GM12878 (cell line): ENCODE measurements around the gene RNF32. TPM values are rescaled to one million over a fixed set of nuclear protein-coding genes. Genes with fewer than 3 reads are reported as not detected.

Experiments used
- ATAC-seq: fragments of 200-7000 bp; cut with Tn5 transposase; 3 replicates; pipeline ENCODE4 v1.9.1; 2020; ENCODE audit warnings: mild to moderate bottlenecking, moderate library complexity
- BruUV-seq: library from RNA; stranded (reverse); fragments of 400-500 nt; replicated peaks from 2 replicates; lab custom pipeline; 2021; lab: Mats Ljungman, UMichigan
- CTCF ChIA-PET: fragments of 300-600 bp; sonication (Branson Sonifier 250); formaldehyde crosslinking; extraction: SDS; loops from one replicate; lab custom pipeline; 2021; ENCODE audit warnings: inconsistent platforms; lab: Yijun Ruan, JAX
- POLR2A ChIA-PET: fragments of 350-600 bp; formaldehyde crosslinking; extraction: SDS; loops from one replicate; lab custom pipeline; 2021; ENCODE audit warnings: inconsistent platforms; lab: Charles Lee
- RAD21 ChIA-PET: fragments of 300-600 bp; sonication (Branson Sonifier 250); formaldehyde crosslinking; loops from one replicate; lab custom pipeline; 2023; ENCODE audit warnings: antibody characterized with exemption; ENCODE audit not compliant: unreplicated experiment; lab: Charles Lee
- SMC1A ChIA-PET: fragments of 300-600 bp; sonication (Branson Sonifier 250); formaldehyde crosslinking; loops from one replicate; lab custom pipeline; 2023; ENCODE audit not compliant: unreplicated experiment, uncharacterized antibody; lab: Charles Lee
- DNase-seq: peaks from one replicate; pipeline ENCODE4 v3.0.0-alpha.2; 2011; ENCODE audit warnings: low read depth, low spot score
- FAIRE-seq: peaks from 3 replicates; lab custom pipeline; 2011; peaks lifted over from hg19 to GRCh38; lab: Jason Lieb, UNC
- H2AFZ ChIP-seq: 2 replicates; pipeline ENCODE4 v1.6.0; 2011; ENCODE audit warnings: low read depth, low read length, control low read depth; ENCODE audit not compliant: control insufficient read depth
- H3K27ac ChIP-seq: 2 replicates; pipeline ENCODE4 v1.5.1; 2011; ENCODE audit warnings: control low read depth; ENCODE audit not compliant: control insufficient read depth, insufficient read depth
- H3K27me3 ChIP-seq, 2 experiments: replicated peaks in 1 of 2; 2 replicates each; pipeline versions ENCODE4 v1.6.0 to v1.6.1; 2011; ENCODE audit warnings: low read length in 1 of 2; ENCODE audit not compliant: control insufficient read depth in 2 of 2, insufficient read depth in 2 of 2
- H3K36me3 ChIP-seq, 2 experiments: 2 replicates each; pipeline ENCODE4 v1.5.1; 2011; ENCODE audit warnings: low read length in 1 of 2; ENCODE audit not compliant: control insufficient read depth in 2 of 2, insufficient read depth in 2 of 2
- H3K4me1 ChIP-seq: 2 replicates; pipeline ENCODE4 v1.6.1; 2011; ENCODE audit warnings: mild to moderate bottlenecking, low read length, moderate library complexity, mixed read lengths; ENCODE audit not compliant: control insufficient read depth, insufficient read depth
- H3K4me2 ChIP-seq: 2 replicates; pipeline ENCODE4 v1.6.0; 2011; ENCODE audit warnings: control low read depth; ENCODE audit not compliant: control insufficient read depth, insufficient read depth
- H3K4me3 ChIP-seq: fragments of 200-600 bp; sonication (generic); 2 replicates; pipeline ENCODE4 v1.5.1; 2016
- H3K79me2 ChIP-seq: 2 replicates; pipeline ENCODE4 v1.6.0; 2011; ENCODE audit warnings: low read length; ENCODE audit not compliant: control insufficient read depth, insufficient read depth
- H3K9ac ChIP-seq: 2 replicates; pipeline ENCODE4 v1.8.0; 2011; ENCODE audit warnings: low read length, control low read depth, mixed read lengths; ENCODE audit not compliant: control insufficient read depth, insufficient read depth
- H3K9me3 ChIP-seq: replicated peaks from 3 replicates; pipeline ENCODE4 v1.5.1; 2011; ENCODE audit warnings: mild to moderate bottlenecking, low read length; ENCODE audit not compliant: control insufficient read depth, insufficient read depth
- H4K20me1 ChIP-seq: 2 replicates; pipeline ENCODE4 v1.6.0; 2011; ENCODE audit not compliant: control insufficient read depth, insufficient read depth
- BCL11A ChIP-seq: IDR thresholded peaks from 2 replicates; pipeline ENCODE4 v1.6.1; 2011; ENCODE audit warnings: low read depth, low read length
- CBFB ChIP-seq: IDR thresholded peaks from 2 replicates; pipeline ENCODE4 v1.6.1; 2016; ENCODE audit warnings: antibody characterized with exemption, low read depth
- CBX5 ChIP-seq: sonication (generic); IDR thresholded peaks from 2 replicates; pipeline ENCODE4 v1.6.1; 2016; ENCODE audit warnings: low read depth, moderate library complexity, mild to moderate bottlenecking, inconsistent platforms
- CHD1 ChIP-seq: IDR thresholded peaks from 2 replicates; pipeline ENCODE4 v1.6.1; 2012; ENCODE audit warnings: low read depth, low read length, improper control_type of control experiment
- FOXM1 ChIP-seq: IDR thresholded peaks from 2 replicates; pipeline ENCODE4 v1.6.1; 2012; ENCODE audit warnings: low read depth, mild to moderate bottlenecking, inconsistent platforms, low read length, moderate library complexity
- HDAC2 ChIP-seq: fragments of 200-600 bp; sonication (generic); IDR thresholded peaks from 2 replicates; pipeline ENCODE4 v1.6.1; 2017
- IRF3 ChIP-seq: fragments of 450-650 bp; IDR thresholded peaks from 2 replicates; pipeline ENCODE4 v1.6.1; 2014; ENCODE audit warnings: mild to moderate bottlenecking
- KDM1A ChIP-seq: fragments of 200-600 bp; sonication (generic); IDR thresholded peaks from 2 replicates; pipeline ENCODE4 v1.6.1; 2016; ENCODE audit warnings: borderline replicate concordance
- MLLT1 ChIP-seq: fragments of 450-650 bp; IDR thresholded peaks from 2 replicates; pipeline ENCODE4 v1.6.1; 2016; ENCODE audit warnings: mild to moderate bottlenecking
- NBN ChIP-seq: fragments of 450-650 bp; IDR thresholded peaks from 2 replicates; pipeline ENCODE4 v1.6.1; 2016
- NR2C2 ChIP-seq: IDR thresholded peaks from 2 replicates; pipeline ENCODE4 v1.6.1; 2011; ENCODE audit warnings: borderline replicate concordance, low read depth; ENCODE audit not compliant: control insufficient read depth, insufficient read length
- POU2F2 ChIP-seq: IDR thresholded peaks from 3 replicates; pipeline ENCODE4 v1.6.1; 2011; ENCODE audit warnings: low read depth, mild to moderate bottlenecking, low read length, borderline replicate concordance
- SMAD1 ChIP-seq: fragments of 450-650 bp; IDR thresholded peaks from 2 replicates; pipeline ENCODE4 v1.6.1; 2018; ENCODE audit warnings: mild to moderate bottlenecking, low read depth; ENCODE audit not compliant: partially characterized antibody
- SREBF1 ChIP-seq: IDR thresholded peaks from 2 replicates; pipeline ENCODE4 v1.6.1; 2012; ENCODE audit warnings: mild to moderate bottlenecking, low read length
- SUZ12 ChIP-seq: fragments of 200-600 bp; sonication (generic); IDR thresholded peaks from one replicate; pipeline ENCODE4 v1.6.1; 2018; ENCODE audit warnings: antibody characterized with exemption, mild to moderate bottlenecking; ENCODE audit not compliant: unreplicated experiment
- WRNIP1 ChIP-seq: IDR thresholded peaks from 2 replicates; pipeline ENCODE4 v1.6.1; 2011; ENCODE audit warnings: low read depth, low read length, improper control_type of control experiment, borderline replicate concordance
- ZNF207 ChIP-seq: fragments of 450-650 bp; IDR thresholded peaks from 2 replicates; pipeline ENCODE4 v1.6.1; 2014; ENCODE audit warnings: antibody characterized with exemption, mild to moderate bottlenecking, borderline replicate concordance
- WGBS: methylation state at CpG from one replicate; pipeline ENCODE4 v1.1.6; 2016; ENCODE audit warnings: low lambda C conversion rate; ENCODE audit not compliant: insufficient replicate concordance, insufficient coverage; ENCODE audit errors: missing lambda C conversion rate; 5-methylcytosine and 5-hydroxymethylcytosine counted together
- in situ Hi-C: fragments of 300-500 bp; cut with MboI; formaldehyde crosslinking; loops from 9 replicates; pipeline ENCODE4 v1.14.3; 2018; ENCODE audit warnings: mixed read lengths
- intact Hi-C: fragments of 100-400 bp; cut with micrococcal nuclease; formaldehyde crosslinking; loops from one replicate; pipeline ENCODE4 v1.14.2; 2022; ENCODE audit not compliant: unreplicated experiment
- polyA plus RNA-seq, 11 experiments: library from polyadenylated mRNA; depleted of rRNA in 4 of 11; unstranded in 6 of 11; stranded (reverse) in 5 of 11; fragments of >200 nt; fragmentation: Nextera tagmentation in 4 of 11; fragmentation: Illumina TruSeq in 1 of 11; extraction: Ambion mirVana in 4 of 11; extraction: Trizol in 1 of 11; gene quantifications; 1 replicate in 1 of 11; 2 replicates in 10 of 11; pipeline versions ENCODE4 v1.2.1 to v1.2.3, GENCODE V29; 2011 to 2016; ENCODE audit warnings: inconsistent platforms in 2 of 11, missing spikeins in 2 of 11, low read depth in 1 of 11
- total RNA-seq, 4 experiments: library from RNA; depleted of rRNA in 3 of 4; stranded (reverse); fragments of >200 nt in 3 of 4; fragmentation: Illumina TruSeq in 1 of 4; extraction: Trizol in 1 of 4; gene quantifications; 2 replicates each; pipeline versions ENCODE4 v1.2.1 to v1.2.3, GENCODE V29; 2013 to 2021
- TF ChIP-seq, protein P1 (sequence below): IDR thresholded peaks from 2 replicates; pipeline ENCODE4 v1.6.1; 2011; ENCODE audit warnings: borderline replicate concordance, low read depth, mild to moderate bottlenecking, moderate library complexity, low read length; ENCODE audit not compliant: insufficient read depth, poor library complexity, severe bottlenecking

The RNF32 gene
- total and polyA plus RNA-seq, 10 of the 15 experiments (the other 5 are each of a cell fraction or from before 2014, with no cell fraction given): 2.5 to 7.2 (median 3.7) TPM

DNA sequence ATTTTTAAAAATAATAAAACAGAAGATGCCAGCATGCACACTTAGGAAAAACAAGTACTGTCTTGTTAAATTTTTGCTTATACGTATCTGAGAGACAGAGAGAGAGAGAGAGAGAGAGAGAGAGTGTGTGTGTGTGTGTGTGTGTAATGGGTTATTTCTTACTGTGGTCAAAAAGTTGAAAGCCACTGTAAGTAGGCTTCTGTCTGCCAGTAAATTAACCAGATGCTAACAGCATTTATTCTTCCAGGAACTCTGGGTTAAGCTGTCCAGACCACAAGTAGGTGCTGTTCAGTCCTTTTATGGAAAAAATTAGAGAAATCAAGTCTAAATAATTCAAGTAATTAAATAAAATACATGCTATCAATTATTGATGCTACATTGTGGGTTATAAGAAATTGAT is 39.7 kb downstream of the RNF32 start (continued):
- TF ChIP-seq CHD1: no peak
- no peak for TF ChIP-seq HDAC2
- TF ChIP-seq NBN: no peak
- TF ChIP-seq, all 136 proteins: peak for 0

DNA sequence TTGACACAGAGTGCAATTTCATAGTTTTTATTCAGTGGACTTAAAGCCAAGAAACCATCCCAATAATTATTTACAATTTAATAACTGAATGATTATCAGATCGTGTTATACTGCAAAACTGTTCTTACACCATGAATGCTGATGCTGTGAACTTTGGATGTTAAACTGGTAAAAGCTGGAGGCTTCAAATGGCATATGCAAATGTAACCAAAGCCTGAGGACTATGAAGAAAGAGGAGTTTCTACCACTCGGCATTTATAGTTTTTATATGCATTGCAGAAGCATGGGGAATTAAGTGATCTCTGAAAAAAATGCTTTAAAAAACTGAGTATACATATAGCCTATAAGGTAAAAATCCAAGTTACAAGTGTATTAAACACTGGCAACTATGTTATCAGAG is 42.4 kb downstream of the RNF32 start:
- WGBS: 96% methylated on average over 2 of the region's 2 CpGs
- no peaks in the 10 kb centered on the region for H3K79me2 ChIP-seq
- H2AFZ ChIP-seq: no peak overlapping the region
- H3K36me3 ChIP-seq: peaks cover 0 to 11% of the 10 kb centered on the region in 2 experiments; a peak in 2 of 4 replicates
- H3K4me3 ChIP-seq: no peak overlapping the region
- no TSS peak for BruUV-seq
- ChIA-PET RAD21 (no interaction called here), CTCF (interaction anchor here (0.6 to 1.1 kb wide), 3 partner anchors 10 to 112 kb away, joined by 3 read pairs; no protein-coding TSS in a partner anchor), SMC1A (interaction anchor here (0.8 to 1.6 kb wide), 5 partner anchors 9 to 98 kb away, joined by 3 read pairs; no protein-coding TSS in a partner anchor), POLR2A (no interaction called here)
- no peak overlapping the region for H3K4me2 ChIP-seq
- in situ Hi-C loops (no loop called here), intact Hi-C loops (no loop called here)
- DNase-seq: no peak
- no peak overlapping the region for H3K9ac ChIP-seq
- H3K27ac ChIP-seq: no peak overlapping the region
- ATAC-seq: no peak
- no peaks in the 10 kb centered on the region for H3K9me3 ChIP-seq
- H3K27me3 ChIP-seq: no peaks in the 10 kb centered on the region
- FAIRE-seq: no peak
- H4K20me1 ChIP-seq: no peaks in the 10 kb centered on the region
- TF ChIP-seq ZNF207 (no peak), IRF3 (no peak), CBFB (no peak), BCL11A (no peak), KDM1A (no peak), SREBF1 (no peak), SMAD1 (no peak), CBX5 (no peak), MLLT1 (no peak), POU2F2 (no peak), SUZ12 (no peak), NR2C2 (no peak), FOXM1 (no peak), WRNIP1 (no peak)
- TF ChIP-seq, protein P1, sequence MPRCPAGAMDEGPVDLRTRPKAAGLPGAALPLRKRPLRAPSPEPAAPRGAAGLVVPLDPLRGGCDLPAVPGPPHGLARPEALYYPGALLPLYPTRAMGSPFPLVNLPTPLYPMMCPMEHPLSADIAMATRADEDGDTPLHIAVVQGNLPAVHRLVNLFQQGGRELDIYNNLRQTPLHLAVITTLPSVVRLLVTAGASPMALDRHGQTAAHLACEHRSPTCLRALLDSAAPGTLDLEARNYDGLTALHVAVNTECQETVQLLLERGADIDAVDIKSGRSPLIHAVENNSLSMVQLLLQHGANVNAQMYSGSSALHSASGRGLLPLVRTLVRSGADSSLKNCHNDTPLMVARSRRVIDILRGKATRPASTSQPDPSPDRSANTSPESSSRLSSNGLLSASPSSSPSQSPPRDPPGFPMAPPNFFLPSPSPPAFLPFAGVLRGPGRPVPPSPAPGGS: no peak
- TF ChIP-seq, all 136 proteins: peak for 0
- no peaks in the 10 kb centered on the region for H3K4me1 ChIP-seq
